ENCODE measurements around the gene ALG14. TPM values are rescaled to one million over a fixed set of nuclear protein-coding genes. Genes with fewer than 3 reads are reported as not detected.

The ALG14 gene
- total RNA-seq, 6 experiments from 2014 or later = 8.8 to 14.0 (median 11.9) TPM

GRCh38 chr1:95117207-95118066 lies 44.7 kb upstream of the ALG14 start, which contains the start of gene TLCD4:
TLCD4 (plus strand) TSS chr1:95117355; CDS start chr1:95143902, 26,547 bp downstream.
- DNase-seq = no peak
- no peak for TF ChIP-seq CTCF (IDR thresholded peaks at IDR 0.05)
- peak within 1 kb of the TSS; percentile 84 for H3K4me3 Mint-ChIP-seq
- H3K4me1 Mint-ChIP-seq (ENCODE audit: low read depth) = peaks cover 5% of the 10 kb centered on the region
- H3K9me3 Mint-ChIP-seq = no peaks in the 10 kb centered on the region
- H3K36me3 Mint-ChIP-seq (ENCODE audit: low read depth) = no peaks in the 10 kb centered on the region
- no peak within 1 kb of the TSS for H3K27ac Mint-ChIP-seq
- peaks cover 33% of the 10 kb centered on the region for H3K27me3 Mint-ChIP-seq (ENCODE audit: insufficient read depth)

GRCh38 chr1:95116580-95117206 lies 43.9 kb upstream of the ALG14 start:
- Mint-ChIP-seq H3K9me3 (no peaks in the 10 kb centered on the region), H3K4me1 (ENCODE audit: low read depth) (peaks cover 5% of the 10 kb centered on the region), H3K27me3 (ENCODE audit: insufficient read depth) (peaks cover 28% of the 10 kb centered on the region), H3K4me3 (peak overlapping the region; percentile 84), H3K36me3 (ENCODE audit: low read depth) (no peaks in the 10 kb centered on the region), H3K27ac (no peak overlapping the region)
- peak; percentile 13 for DNase-seq
- TF ChIP-seq CTCF (IDR thresholded peaks at IDR 0.05) = peak; percentile 63

- Mint-ChIP-seq H3K9me3 (no peaks in the 10 kb centered on the region), H3K4me1 (ENCODE audit: low read depth) (peaks cover 5% of the 10 kb centered on the region), H3K4me3 (no peak overlapping the region), H3K27ac (no peak overlapping the region), H3K27me3 (ENCODE audit: insufficient read depth) (peaks cover 22% of the 10 kb centered on the region), H3K36me3 (ENCODE audit: low read depth) (no peaks in the 10 kb centered on the region)
- DNase-seq = no peak
- no peak for TF ChIP-seq CTCF (IDR thresholded peaks at IDR 0.05)
Measured at GRCh38 chr1:95115708-95116137, 43.0 kb upstream of the ALG14 start.

GRCh38 chr1:95113684-95114083 lies 40.9 kb upstream of the ALG14 start:
- DNase-seq = no peak
- no peak for TF ChIP-seq CTCF (IDR thresholded peaks at IDR 0.05)
- no peak overlapping the region for H3K4me3 Mint-ChIP-seq

GRCh38 chr1:95111014-95111413 lies 38.3 kb upstream of the ALG14 start:
- H3K4me3 Mint-ChIP-seq = no peak overlapping the region
- H3K27ac Mint-ChIP-seq = no peak overlapping the region
- no peak for DNase-seq
- H3K4me1 Mint-ChIP-seq (ENCODE audit: low read depth) = peaks cover 9% of the 10 kb centered on the region
- no peaks in the 10 kb centered on the region for H3K9me3 Mint-ChIP-seq
- no peak for TF ChIP-seq CTCF (IDR thresholded peaks at IDR 0.05)
- H3K36me3 Mint-ChIP-seq (ENCODE audit: low read depth) = no peaks in the 10 kb centered on the region
- H3K27me3 Mint-ChIP-seq (ENCODE audit: insufficient read depth) = no peaks in the 10 kb centered on the region; the same call in none of the 2 replicates

More at GRCh38 chr1:95113684-95114083, 40.9 kb upstream of the ALG14 start:
- peaks cover 9% of the 10 kb centered on the region for H3K27me3 Mint-ChIP-seq (ENCODE audit: insufficient read depth)
- no peaks in the 10 kb centered on the region for H3K9me3 Mint-ChIP-seq
- H3K4me1 Mint-ChIP-seq (ENCODE audit: low read depth) = peaks cover 5% of the 10 kb centered on the region
- H3K27ac Mint-ChIP-seq = no peak overlapping the region
- H3K36me3 Mint-ChIP-seq (ENCODE audit: low read depth) = no peaks in the 10 kb centered on the region

Measured in HFFc6 (cell line).